NCI-H774 (cell line): Measurements from ENCODE around the gene NCF4.

Experiments
- DNase-seq: peaks from one replicate; lab custom pipeline; 2025; lab: John Stamatoyannopoulos, UW

Gene NCF4

DNA sequence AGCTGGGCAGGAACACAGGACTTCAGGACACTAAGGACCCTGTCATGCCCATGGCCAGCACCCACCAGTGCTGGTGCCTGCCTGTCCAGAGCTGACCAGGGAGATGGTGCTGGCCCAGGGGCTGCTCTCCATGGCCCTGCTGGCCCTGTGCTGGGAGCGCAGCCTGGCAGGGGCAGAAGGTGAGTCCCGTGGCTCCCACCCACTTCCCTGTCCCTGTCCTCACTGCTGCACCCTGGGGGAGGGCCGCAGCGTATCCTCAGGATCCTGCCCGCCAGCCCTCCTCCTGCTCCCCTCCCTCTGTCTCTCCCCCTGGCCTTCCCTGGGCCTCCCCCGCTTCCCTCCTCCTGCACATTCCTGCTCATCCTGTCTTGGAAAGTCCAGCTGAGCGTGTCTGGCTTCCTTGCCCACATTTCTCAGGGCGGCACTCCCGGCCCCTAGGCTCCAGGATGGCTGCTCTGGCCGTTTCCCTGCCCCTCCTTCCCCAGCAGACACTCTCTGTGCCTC lies 61.4 kb downstream of the NCF4 start:
- no peak for DNase-seq

- DNase-seq: no peak
These were observed 61.9 kb downstream of the NCF4 start for GRCh38 chr22:36922711-36923110.

DNA sequence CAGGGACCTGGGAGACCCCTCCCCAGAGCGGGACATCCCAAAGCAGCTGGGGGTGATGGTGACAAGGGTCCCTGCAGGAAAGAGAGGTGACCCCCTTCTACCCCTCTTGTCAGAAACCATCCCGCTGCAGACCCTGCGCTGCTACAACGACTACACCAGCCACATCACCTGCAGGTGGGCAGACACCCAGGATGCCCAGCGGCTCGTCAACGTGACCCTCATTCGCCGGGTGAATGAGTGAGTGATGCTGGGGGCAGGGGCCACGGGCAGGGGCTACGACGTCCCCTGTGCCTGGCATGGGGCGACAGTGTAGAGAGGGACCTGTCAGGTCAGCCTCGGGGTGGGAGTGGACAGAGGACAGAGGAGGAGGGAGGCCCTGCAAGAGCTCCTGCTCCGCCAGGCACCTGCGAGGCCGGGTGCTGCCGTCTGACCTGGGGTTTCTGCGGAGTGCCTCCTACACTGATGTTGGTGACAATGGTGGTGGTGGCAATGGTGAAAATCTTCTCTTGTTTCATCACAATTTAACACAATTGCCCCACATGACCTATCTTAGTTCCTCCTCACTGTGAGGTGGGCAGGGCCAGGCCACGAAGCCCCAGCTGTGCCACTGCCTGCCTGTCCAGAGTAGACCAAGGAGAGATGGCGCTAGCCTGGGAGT lies 62.5 kb downstream of the NCF4 start:
- DNase-seq: no peak

DNA sequence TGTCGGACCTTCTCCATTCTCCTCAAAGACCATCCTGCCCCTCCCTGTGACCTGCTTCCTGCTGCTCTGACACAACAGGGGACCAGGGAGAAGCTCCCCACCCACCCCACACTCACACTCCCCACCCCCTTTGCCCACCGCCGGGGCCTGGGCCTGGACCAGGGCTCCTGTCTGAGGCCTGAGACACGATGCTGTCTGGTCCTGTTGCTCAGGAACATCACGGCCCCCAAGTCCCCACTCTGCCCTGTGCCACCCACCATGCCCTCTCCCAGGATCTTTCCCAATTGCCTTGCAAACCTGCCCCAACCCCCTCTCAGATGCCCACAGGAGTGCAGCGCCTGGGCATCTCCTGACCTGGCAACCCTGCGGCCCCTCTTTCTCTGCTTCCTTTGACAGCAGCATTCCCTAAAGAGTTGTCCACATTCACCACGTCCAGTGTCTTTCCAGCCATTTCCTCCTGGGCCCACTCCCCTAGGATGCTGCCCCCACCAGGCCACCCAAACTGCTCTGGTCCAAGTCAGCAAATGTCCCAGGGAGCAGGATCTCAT lies 63.4 kb downstream of the NCF4 start:
- no peak for DNase-seq

GRCh38 chr22:36925388-36926290 lies 64.8 kb downstream of the NCF4 start:
- DNase-seq: no peak

DNA sequence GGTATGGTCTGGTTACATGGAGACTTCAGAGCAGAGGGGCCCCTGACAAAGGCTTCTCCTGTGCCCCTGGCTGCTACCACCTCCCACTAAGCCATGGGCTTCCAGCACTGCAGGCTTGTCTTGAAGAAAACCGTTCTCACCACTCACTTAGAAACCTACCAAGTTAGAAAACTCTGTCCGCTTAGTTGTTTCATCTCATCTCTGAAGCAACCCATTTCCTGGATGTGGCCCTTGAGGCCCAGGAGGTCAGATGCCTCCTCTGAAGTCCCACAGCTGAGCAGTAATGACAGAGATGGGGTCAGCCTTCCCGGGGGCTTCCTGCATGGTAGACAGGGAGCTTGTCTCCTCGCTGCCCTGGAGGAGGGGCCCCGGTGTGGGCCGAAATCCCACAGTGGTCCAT lies 65.5 kb downstream of the NCF4 start:
- DNase-seq: no peak

GRCh38 chr22:36926721-36927435 lies 66.1 kb downstream of the NCF4 start:
- DNase-seq: no peak
